ENCODE data around the gene SLC24A4.
"Not testable (repeated sequence)": the region's sequence is repeated elsewhere in the genome, so short reads cannot be mapped to it uniquely, and the experiment has no call there.

The SLC24A4 gene

DNA sequence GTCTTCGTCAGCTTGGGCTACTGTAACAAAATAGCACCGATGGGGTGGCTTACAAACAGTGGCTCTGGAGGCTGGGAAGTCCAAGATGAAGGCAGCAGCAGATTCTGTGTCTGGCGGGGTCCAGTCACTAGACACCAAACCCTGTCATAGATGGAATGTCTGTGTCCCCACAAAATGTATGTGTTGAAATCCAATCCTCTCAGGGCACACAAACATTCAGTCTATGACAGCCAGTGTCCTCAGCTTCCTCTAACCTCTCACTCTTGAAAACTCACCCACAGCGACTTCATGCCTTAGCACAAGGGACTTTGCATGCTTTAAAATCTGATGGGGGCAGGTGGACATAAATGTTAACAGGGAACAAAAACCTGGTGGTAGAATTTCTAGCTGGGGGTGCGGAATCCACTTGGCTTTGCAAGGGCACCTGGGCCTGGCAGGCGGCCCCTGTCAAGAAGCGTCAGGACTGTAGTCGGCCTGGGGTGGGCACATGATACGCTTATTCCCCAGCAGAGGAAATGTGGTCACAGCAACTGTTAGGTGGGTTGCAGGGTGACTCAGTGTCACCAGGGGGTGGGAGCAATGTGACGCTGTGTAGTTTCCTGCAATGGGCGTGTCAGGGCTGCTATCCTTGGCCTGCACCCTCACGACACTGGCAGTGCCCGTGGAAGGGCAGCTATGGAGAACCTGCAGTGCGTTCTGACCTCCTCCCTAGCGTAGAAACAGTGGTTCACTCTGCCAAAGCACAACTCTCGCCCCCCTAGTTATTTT lies 208.3 kb downstream of the SLC24A4 start:
- ATAC-seq (ENCODE audit: low read depth) (no peak), DNase-seq (ENCODE audit: low spot score) (no peak)
- no peaks in the 10 kb centered on the region for H3K36me3 ChIP-seq (ENCODE audit: low read depth)
- H3K4me3 ChIP-seq (ENCODE audit: severe bottlenecking): no peak overlapping the region
- H3K27ac ChIP-seq (ENCODE audit: poor library complexity, severe bottlenecking): no peak overlapping the region
- no peaks in the 10 kb centered on the region for H3K9me3 ChIP-seq (ENCODE audit: severe bottlenecking)
- H3K27me3 ChIP-seq (ENCODE audit: insufficient read depth, poor library complexity, severe bottlenecking): no peaks in the 10 kb centered on the region
- TF ChIP-seq, protein P1, sequence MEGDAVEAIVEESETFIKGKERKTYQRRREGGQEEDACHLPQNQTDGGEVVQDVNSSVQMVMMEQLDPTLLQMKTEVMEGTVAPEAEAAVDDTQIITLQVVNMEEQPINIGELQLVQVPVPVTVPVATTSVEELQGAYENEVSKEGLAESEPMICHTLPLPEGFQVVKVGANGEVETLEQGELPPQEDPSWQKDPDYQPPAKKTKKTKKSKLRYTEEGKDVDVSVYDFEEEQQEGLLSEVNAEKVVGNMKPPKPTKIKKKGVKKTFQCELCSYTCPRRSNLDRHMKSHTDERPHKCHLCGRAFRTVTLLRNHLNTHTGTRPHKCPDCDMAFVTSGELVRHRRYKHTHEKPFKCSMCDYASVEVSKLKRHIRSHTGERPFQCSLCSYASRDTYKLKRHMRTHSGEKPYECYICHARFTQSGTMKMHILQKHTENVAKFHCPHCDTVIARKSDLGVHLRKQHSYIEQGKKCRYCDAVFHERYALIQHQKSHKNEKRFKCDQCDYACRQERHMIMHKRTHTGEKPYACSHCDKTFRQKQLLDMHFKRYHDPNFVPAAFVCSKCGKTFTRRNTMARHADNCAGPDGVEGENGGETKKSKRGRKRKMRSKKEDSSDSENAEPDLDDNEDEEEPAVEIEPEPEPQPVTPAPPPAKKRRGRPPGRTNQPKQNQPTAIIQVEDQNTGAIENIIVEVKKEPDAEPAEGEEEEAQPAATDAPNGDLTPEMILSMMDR (IDR thresholded peaks at IDR 0.05; ENCODE audit: poor library complexity, severe bottlenecking): no peak
- H3K4me1 ChIP-seq (ENCODE audit: insufficient read depth, poor library complexity, severe bottlenecking): no peaks in the 10 kb centered on the region

DNA sequence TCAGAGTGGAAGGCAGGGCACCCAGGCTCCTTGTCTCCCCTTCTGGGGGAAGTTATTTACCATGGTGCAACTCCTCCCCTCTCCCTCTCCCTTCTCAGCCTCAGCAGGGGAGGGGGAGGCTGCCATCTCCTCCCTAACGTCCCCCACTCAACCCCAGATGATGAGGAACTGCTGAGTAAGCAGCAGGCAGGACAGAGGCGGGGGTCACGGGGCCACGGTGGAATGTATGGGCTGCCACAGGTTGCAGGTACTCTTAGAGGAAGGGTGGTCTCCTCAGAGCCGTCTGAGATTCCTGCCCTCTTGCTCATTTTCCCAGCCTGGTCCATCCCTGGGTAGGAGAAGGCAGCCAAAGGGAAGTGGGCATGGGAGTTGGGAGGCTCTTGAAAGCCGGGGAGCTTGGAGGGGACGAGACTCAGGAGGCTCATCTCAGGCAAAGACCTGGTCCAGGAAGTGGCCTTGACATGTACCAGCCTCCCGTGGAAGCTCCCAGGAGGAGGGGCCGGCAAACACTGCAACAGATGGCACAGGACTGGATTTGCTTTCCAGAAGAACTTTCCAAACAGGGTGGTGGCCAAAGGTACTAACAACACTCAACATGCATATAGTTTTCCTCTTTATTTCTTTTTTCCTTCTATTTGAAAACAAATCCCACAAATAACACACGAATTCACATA lies 209.7 kb downstream of the SLC24A4 start:
- no peak overlapping the region for H3K27ac ChIP-seq (ENCODE audit: poor library complexity, severe bottlenecking)

DNA sequence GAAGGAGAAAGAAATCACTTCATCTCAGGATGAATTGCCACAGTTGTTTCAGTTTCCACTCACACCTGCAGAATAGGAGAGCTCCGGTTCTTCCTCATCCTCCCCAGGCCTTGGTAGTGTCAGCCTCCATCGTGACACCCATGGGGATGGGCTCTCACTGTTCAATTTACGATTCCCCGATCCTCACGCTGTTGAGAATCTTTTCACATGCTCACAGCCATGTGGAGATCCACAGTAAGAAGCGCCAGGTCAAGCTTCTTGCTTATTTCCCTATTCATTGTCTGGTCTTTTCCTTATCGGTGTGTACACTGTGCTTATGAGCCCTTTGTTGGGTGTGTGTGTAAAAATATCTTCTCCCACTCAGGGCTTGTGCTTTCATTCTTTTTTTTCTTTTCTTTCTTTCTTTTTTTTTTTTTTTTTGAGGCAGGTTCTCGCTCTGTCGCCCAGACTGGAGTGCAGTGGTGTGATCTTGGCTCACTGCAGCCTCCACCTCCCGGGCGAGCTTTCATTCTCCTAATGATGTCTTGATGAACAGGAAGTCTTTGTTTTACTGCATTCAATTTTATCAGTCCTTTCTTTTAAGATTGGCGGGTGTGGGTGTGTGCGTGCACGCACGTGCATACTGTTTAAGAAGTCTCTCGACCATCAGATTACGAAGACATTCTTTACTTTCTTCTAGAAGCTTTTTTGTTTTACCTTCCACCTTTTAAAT lies 212.1 kb downstream of the SLC24A4 start:
- H3K27me3 ChIP-seq (ENCODE audit: insufficient read depth, poor library complexity, severe bottlenecking): no peaks in the 10 kb centered on the region
- ATAC-seq (ENCODE audit: low read depth): no peak
- H3K4me1 ChIP-seq (ENCODE audit: insufficient read depth, poor library complexity, severe bottlenecking): peaks cover under 1% of the 10 kb centered on the region
- no peak for DNase-seq (ENCODE audit: low spot score)
- no peak overlapping the region for H3K4me3 ChIP-seq (ENCODE audit: severe bottlenecking)
- TF ChIP-seq, protein P1 (IDR thresholded peaks at IDR 0.05; ENCODE audit: poor library complexity, severe bottlenecking): no peak
- no peaks in the 10 kb centered on the region for H3K36me3 ChIP-seq (ENCODE audit: low read depth)
- no peak overlapping the region for H3K27ac ChIP-seq (ENCODE audit: poor library complexity, severe bottlenecking)
- no peaks in the 10 kb centered on the region for H3K9me3 ChIP-seq (ENCODE audit: severe bottlenecking)

More for the DNA sequence above, 209.7 kb downstream of the SLC24A4 start:
- no peaks in the 10 kb centered on the region for H3K4me1 ChIP-seq (ENCODE audit: insufficient read depth, poor library complexity, severe bottlenecking)
- no peak overlapping the region for H3K4me3 ChIP-seq (ENCODE audit: severe bottlenecking)
- H3K36me3 ChIP-seq (ENCODE audit: low read depth): no peaks in the 10 kb centered on the region
- no peak for ATAC-seq (ENCODE audit: low read depth)
- TF ChIP-seq, protein P1 (IDR thresholded peaks at IDR 0.05; ENCODE audit: poor library complexity, severe bottlenecking): no peak
- H3K27me3 ChIP-seq (ENCODE audit: insufficient read depth, poor library complexity, severe bottlenecking): no peaks in the 10 kb centered on the region
- DNase-seq (ENCODE audit: low spot score): no peak
- H3K9me3 ChIP-seq (ENCODE audit: severe bottlenecking): no peaks in the 10 kb centered on the region

DNA sequence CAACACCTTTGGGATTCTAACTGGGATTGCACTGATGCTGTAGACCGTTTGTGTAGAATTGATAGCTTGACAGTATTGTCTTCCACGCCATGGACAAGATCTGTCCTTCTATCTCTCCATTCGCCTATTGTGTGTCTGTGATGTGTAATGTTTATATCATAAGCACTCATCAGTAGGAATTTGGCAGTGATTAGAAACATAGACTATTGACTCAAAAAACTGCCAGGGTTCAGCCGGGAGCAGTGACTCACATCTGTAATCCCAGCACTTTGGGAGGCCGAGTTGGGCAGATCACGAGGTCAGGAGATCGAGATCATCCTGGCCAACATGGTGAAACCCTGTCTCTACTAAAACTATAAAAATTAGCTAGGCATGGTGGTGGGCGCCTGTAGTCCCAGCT lies 213.3 kb downstream of the SLC24A4 start:
- H3K4me1 ChIP-seq (ENCODE audit: insufficient read depth, poor library complexity, severe bottlenecking); H3K27ac ChIP-seq (ENCODE audit: poor library complexity, severe bottlenecking): not testable (repeated sequence)
- ATAC-seq (ENCODE audit: low read depth): peak; percentile 43

DNA sequence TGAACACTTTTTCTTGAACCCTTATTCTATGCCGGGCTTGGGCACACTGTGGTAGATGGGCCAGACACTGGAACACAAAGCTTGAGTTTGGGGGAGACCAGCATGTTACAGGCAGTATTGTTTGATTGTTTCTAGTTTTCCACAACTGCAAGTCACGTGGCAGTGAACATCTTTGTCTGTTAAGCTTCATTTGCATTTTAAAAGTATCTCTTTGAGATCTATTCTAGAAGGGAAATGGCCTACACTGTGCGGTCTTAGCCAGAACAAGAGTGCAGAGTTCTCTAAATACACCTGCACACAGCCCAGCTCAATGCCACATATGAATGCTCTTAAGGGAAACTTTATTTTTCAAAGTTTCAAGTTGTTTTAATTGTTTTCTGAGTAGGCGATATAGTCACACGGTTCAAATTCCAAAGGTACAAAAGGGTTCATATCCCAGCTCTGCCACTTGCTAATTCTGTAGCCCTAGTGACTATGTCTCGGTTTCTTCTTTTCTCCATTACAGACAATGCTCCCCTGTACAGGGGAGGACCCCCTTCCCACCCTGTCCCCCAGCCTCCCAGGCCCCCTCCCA lies 215.5 kb downstream of the SLC24A4 start:
- Histone ChIP-seq H3K4me3 (ENCODE audit: severe bottlenecking) (no peak overlapping the region), H3K27me3 (ENCODE audit: insufficient read depth, poor library complexity, severe bottlenecking) (no peaks in the 10 kb centered on the region), H3K27ac (ENCODE audit: poor library complexity, severe bottlenecking) (no peak overlapping the region)

More for the DNA sequence above, 213.3 kb downstream of the SLC24A4 start:
- not testable (repeated sequence) for H3K36me3 ChIP-seq (ENCODE audit: low read depth); H3K9me3 ChIP-seq (ENCODE audit: severe bottlenecking); H3K27me3 ChIP-seq (ENCODE audit: insufficient read depth, poor library complexity, severe bottlenecking); H3K4me3 ChIP-seq (ENCODE audit: severe bottlenecking); DNase-seq (ENCODE audit: low spot score)

More for the DNA sequence above, 215.5 kb downstream of the SLC24A4 start:
- DNase-seq (ENCODE audit: low spot score) (no peak), ATAC-seq (ENCODE audit: low read depth) (no peak)
- Histone ChIP-seq H3K9me3 (ENCODE audit: severe bottlenecking) (no peaks in the 10 kb centered on the region), H3K36me3 (ENCODE audit: low read depth) (no peaks in the 10 kb centered on the region), H3K4me1 (ENCODE audit: insufficient read depth, poor library complexity, severe bottlenecking) (peaks cover 6% of the 10 kb centered on the region)
- TF ChIP-seq, protein P1 (IDR thresholded peaks at IDR 0.05; ENCODE audit: poor library complexity, severe bottlenecking): no peak

Data from RWPE2 (cell line).